Suprapubic skin (tissue), 4 donors: ENCODE measurements around the gene PGLYRP2.

Source experiments
- EP300 ChIP-seq: sonication (generic); formaldehyde crosslinking; IDR thresholded peaks from one replicate; pipeline ENCODE4 v1.6.1; 2017; ENCODE audit warnings: antibody characterized with exemption
- POLR2A ChIP-seq, 2 donors: fragments of 450-650 bp; IDR thresholded peaks; one replicate each; pipeline ENCODE4 v1.6.1; 2017; ENCODE audit warnings: antibody characterized with exemption in 2 of 2, mild to moderate bottlenecking in 2 of 2, moderate library complexity in 2 of 2
- POLR2AphosphoS5 ChIP-seq, 3 donors: sonication (generic); formaldehyde crosslinking; IDR thresholded peaks; one replicate each; pipeline ENCODE4 v1.6.1; 2017; ENCODE audit warnings: antibody characterized with exemption in 3 of 3
- TF ChIP-seq, protein P1 (sequence below), 2 donors: fragments of 200-600 bp in 1 of 2; fragments of 450-650 bp in 1 of 2; sonication (generic) in 1 of 2; IDR thresholded peaks; one replicate each; pipeline ENCODE4 v1.5.1; 2016 to 2019; ENCODE audit warnings: antibody characterized with exemption in 2 of 2, mild to moderate bottlenecking in 1 of 2, moderate library complexity in 1 of 2

DNA sequence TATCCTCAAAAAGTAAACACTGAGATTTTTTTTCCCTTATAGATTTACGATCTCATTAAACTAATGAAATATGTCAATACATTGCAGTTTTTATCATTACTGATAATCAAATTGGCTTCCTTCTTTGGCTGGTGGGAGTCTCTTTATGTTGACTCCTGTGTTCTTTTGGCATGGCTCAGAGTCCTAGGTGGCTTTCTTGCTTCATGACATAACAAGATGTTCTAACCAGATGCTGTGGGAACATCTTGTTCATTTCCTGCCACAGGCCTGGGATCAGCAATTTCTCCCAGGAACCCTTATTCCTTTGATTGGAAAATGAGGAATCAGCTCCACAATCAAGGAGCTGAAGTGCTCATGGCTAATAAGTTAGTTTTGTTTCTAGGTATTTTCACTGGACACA is 15.8 kb upstream of the PGLYRP2 start:
- TF ChIP-seq, protein P1, sequence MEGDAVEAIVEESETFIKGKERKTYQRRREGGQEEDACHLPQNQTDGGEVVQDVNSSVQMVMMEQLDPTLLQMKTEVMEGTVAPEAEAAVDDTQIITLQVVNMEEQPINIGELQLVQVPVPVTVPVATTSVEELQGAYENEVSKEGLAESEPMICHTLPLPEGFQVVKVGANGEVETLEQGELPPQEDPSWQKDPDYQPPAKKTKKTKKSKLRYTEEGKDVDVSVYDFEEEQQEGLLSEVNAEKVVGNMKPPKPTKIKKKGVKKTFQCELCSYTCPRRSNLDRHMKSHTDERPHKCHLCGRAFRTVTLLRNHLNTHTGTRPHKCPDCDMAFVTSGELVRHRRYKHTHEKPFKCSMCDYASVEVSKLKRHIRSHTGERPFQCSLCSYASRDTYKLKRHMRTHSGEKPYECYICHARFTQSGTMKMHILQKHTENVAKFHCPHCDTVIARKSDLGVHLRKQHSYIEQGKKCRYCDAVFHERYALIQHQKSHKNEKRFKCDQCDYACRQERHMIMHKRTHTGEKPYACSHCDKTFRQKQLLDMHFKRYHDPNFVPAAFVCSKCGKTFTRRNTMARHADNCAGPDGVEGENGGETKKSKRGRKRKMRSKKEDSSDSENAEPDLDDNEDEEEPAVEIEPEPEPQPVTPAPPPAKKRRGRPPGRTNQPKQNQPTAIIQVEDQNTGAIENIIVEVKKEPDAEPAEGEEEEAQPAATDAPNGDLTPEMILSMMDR (IDR thresholded peaks at IDR 0.05), result no peak
- TF ChIP-seq POLR2A (IDR thresholded peaks at IDR 0.05), result no peak
- TF ChIP-seq POLR2AphosphoS5 (IDR thresholded peaks at IDR 0.05), result no peak
- TF ChIP-seq EP300, result no peak
